HCT116 (cell line): ENCODE data around the gene PRELID2. TPM values are rescaled to one million over a fixed set of nuclear protein-coding genes. Genes with fewer than 3 reads are reported as not detected.

Experiments used
- ATAC-seq: fragments of 200-7000 bp; cut with Tn5 transposase; 2 replicates; pipeline ENCODE4 v1.9.1; 2020; ENCODE audit warnings: mild to moderate bottlenecking, moderate library complexity
- BruUV-seq: library from RNA; stranded (reverse); fragments of 400-500 nt; replicated peaks from 2 replicates; lab custom pipeline; 2021; lab: Mats Ljungman, UMichigan
- CTCF ChIA-PET: fragments of 300-600 bp; sonication (Branson Sonifier 250); formaldehyde crosslinking; loops from one replicate; lab custom pipeline; 2021; ENCODE audit warnings: antibody characterized with exemption; lab: Charles Lee
- POLR2A ChIA-PET: fragments of 300-600, 350-600 bp; sonication (Branson Sonifier 250); formaldehyde crosslinking; loops from one replicate; lab custom pipeline; 2021; ENCODE audit warnings: antibody characterized with exemption; lab: Charles Lee
- RAD21 ChIA-PET, 2 experiments: fragments of 300-600 bp; sonication (Branson Sonifier 250); formaldehyde crosslinking; loops; one replicate each; lab custom pipeline; 2023; ENCODE audit warnings: low total read pairs in 2 of 2; ENCODE audit not compliant: uncharacterized antibody in 2 of 2, unreplicated experiment in 2 of 2, low non-redundant PET in 1 of 2; lab: Charles Lee
- DNase-seq: peaks from one replicate; pipeline ENCODE4 v3.0.0-alpha.2; 2010; ENCODE audit warnings: low read depth, low spot score
- H2AFZ ChIP-seq: fragments of 200-600 bp; shearing (Covaris generic), sonication (generic); 2 replicates; pipeline ENCODE4 v1.6.1; 2017; ENCODE audit warnings: low read depth, mixed run types, mixed read lengths, antibody characterized with exemption, low read length; ENCODE audit not compliant: poor library complexity, severe bottlenecking
- H3K27ac ChIP-seq: 2 replicates; pipeline ENCODE4 v1.5.1; 2012; ENCODE audit warnings: low read depth, low read length
- H3K27me3 ChIP-seq: fragments of 200-600 bp; sonication (generic); 2 replicates; pipeline ENCODE4 v1.6.1; 2016; ENCODE audit warnings: mixed run types, low read length, mixed read lengths; ENCODE audit not compliant: insufficient read depth
- H3K36me3 ChIP-seq, 2 experiments: fragments of 200-500 bp in 1 of 2; fragments of 200-600 bp in 1 of 2; sonication (Bioruptor generic) in 1 of 2; sonication (generic) in 1 of 2; 2 replicates each; pipeline versions ENCODE4 v1.5.1 to v1.6.1; 2014 to 2016; ENCODE audit warnings: low read length in 2 of 2, inconsistent platforms in 1 of 2, mixed read lengths in 1 of 2, mixed run types in 1 of 2; ENCODE audit not compliant: insufficient read depth in 2 of 2, control insufficient read depth in 1 of 2
- H3K4me1 ChIP-seq, 2 experiments: fragments of 200-600 bp in 1 of 2; sonication (generic) in 1 of 2; 2 replicates each; pipeline versions ENCODE4 v1.5.1 to v1.6.1; 2012 to 2017; ENCODE audit warnings: low read length in 2 of 2, inconsistent platforms in 1 of 2, mild to moderate bottlenecking in 1 of 2, mixed read lengths in 1 of 2, mixed run types in 1 of 2, moderate library complexity in 1 of 2; ENCODE audit not compliant: insufficient read depth in 2 of 2, control insufficient read depth in 1 of 2
- H3K4me2 ChIP-seq: fragments of 200-600 bp; sonication (generic); 2 replicates; pipeline ENCODE4 v1.6.1; 2017; ENCODE audit warnings: mixed run types, low read length, mixed read lengths
- H3K4me3 ChIP-seq, 2 experiments: fragments of 200-600 bp in 1 of 2; sonication (generic) in 1 of 2; replicated peaks in 1 of 2; 2 replicates each; pipeline ENCODE4 v1.5.1; 2011 to 2016; ENCODE audit warnings: low read length in 2 of 2, control low read depth in 1 of 2, low read depth in 1 of 2, mild to moderate bottlenecking in 1 of 2, mixed read lengths in 1 of 2, mixed run types in 1 of 2
- H3K79me2 ChIP-seq: fragments of 200-600 bp; sonication (generic); 2 replicates; pipeline ENCODE4 v1.6.1; 2017; ENCODE audit warnings: mild to moderate bottlenecking, mixed run types, low read length, moderate library complexity, mixed read lengths; ENCODE audit not compliant: insufficient read depth
- H3K9ac ChIP-seq: fragments of 200-600 bp; sonication (generic); 2 replicates; pipeline ENCODE4 v1.6.1; 2016; ENCODE audit warnings: low read length, mixed read lengths
- H3K9me2 ChIP-seq: fragments of 200-600 bp; sonication (generic), shearing (Covaris generic); 2 replicates; pipeline ENCODE4 v1.6.1; 2017; ENCODE audit warnings: mixed run types, mild to moderate bottlenecking, moderate library complexity; ENCODE audit not compliant: insufficient read depth
- H3K9me3 ChIP-seq, 2 experiments: fragments of 200-500 bp in 1 of 2; fragments of 200-600 bp in 1 of 2; sonication (Bioruptor generic) in 1 of 2; sonication (generic) in 1 of 2; 2 replicates each; pipeline ENCODE4 v1.6.1; 2014 to 2017; ENCODE audit warnings: low read length in 2 of 2, mixed read lengths in 2 of 2, inconsistent platforms in 1 of 2, low read depth in 1 of 2, mild to moderate bottlenecking in 1 of 2, mixed run types in 1 of 2, moderate library complexity in 1 of 2; ENCODE audit not compliant: control insufficient read depth in 1 of 2, insufficient read depth in 1 of 2
- H4K20me1 ChIP-seq: fragments of 200-600 bp; sonication (generic), shearing (Covaris generic); 2 replicates; pipeline ENCODE4 v1.6.1; 2017; ENCODE audit warnings: mixed run types, mild to moderate bottlenecking, moderate library complexity; ENCODE audit not compliant: insufficient read depth
- ATF3 ChIP-seq: IDR thresholded peaks from 2 replicates; pipeline ENCODE4 v1.6.1; 2012
- CBX3 ChIP-seq: IDR thresholded peaks from 2 replicates; pipeline ENCODE4 v1.6.1; 2012; ENCODE audit warnings: low read depth
- ELF1 ChIP-seq: IDR thresholded peaks from 2 replicates; pipeline ENCODE4 v1.6.1; 2012; ENCODE audit warnings: low read depth, borderline replicate concordance
- EZH2 ChIP-seq: fragments of 200-600 bp; sonication (generic); IDR thresholded peaks from 2 replicates; pipeline ENCODE4 v1.6.1; 2017; ENCODE audit warnings: antibody characterized with exemption, mixed run types
- FOSL1 ChIP-seq: IDR thresholded peaks from 2 replicates; pipeline ENCODE4 v1.6.1; 2012; ENCODE audit warnings: low read depth
- MAX ChIP-seq: IDR thresholded peaks from 2 replicates; pipeline ENCODE4 v1.6.1; 2012
- POLR2A ChIP-seq: IDR thresholded peaks from 2 replicates; pipeline ENCODE4 v1.7.0; 2011; ENCODE audit warnings: borderline replicate concordance; ENCODE audit not compliant: insufficient read depth, insufficient read length; ENCODE audit errors: extremely low read depth
- POLR2AphosphoS5 ChIP-seq: IDR thresholded peaks from 2 replicates; pipeline ENCODE4 v1.6.1; 2011; ENCODE audit warnings: mild to moderate bottlenecking, low read depth, low read length, moderate library complexity
- RAD21 ChIP-seq: IDR thresholded peaks from 2 replicates; pipeline ENCODE4 v1.6.1; 2012; ENCODE audit warnings: low read depth, mild to moderate bottlenecking
- SIN3A ChIP-seq: IDR thresholded peaks from 2 replicates; pipeline ENCODE4 v1.6.1; 2012; ENCODE audit warnings: low read depth
- SRF ChIP-seq: IDR thresholded peaks from 2 replicates; pipeline ENCODE4 v1.6.1; 2012; ENCODE audit warnings: low read depth
- TCF7L2 ChIP-seq: IDR thresholded peaks from 2 replicates; pipeline ENCODE4 v1.7.0; 2011; ENCODE audit warnings: borderline replicate concordance, inconsistent platforms; ENCODE audit not compliant: insufficient read depth, insufficient read length; ENCODE audit errors: extremely low read depth
- YY1 ChIP-seq: IDR thresholded peaks from 2 replicates; pipeline ENCODE4 v1.6.1; 2011; ENCODE audit warnings: low read length, low read depth, moderate library complexity, mild to moderate bottlenecking; ENCODE audit not compliant: insufficient replicate concordance; ENCODE audit errors: extremely low read depth
- ZBTB33 ChIP-seq: IDR thresholded peaks from 2 replicates; pipeline ENCODE4 v1.6.1; 2011; ENCODE audit warnings: mild to moderate bottlenecking, low read length, moderate library complexity; ENCODE audit not compliant: insufficient replicate concordance; ENCODE audit errors: extremely low read depth
- ZFX ChIP-seq: fragments of 450-650 bp; IDR thresholded peaks from 2 replicates; pipeline ENCODE4 v1.6.1; 2017
- ZNF274 ChIP-seq: fragments of 200-500 bp; sonication (Bioruptor generic); IDR thresholded peaks from 2 replicates; pipeline ENCODE4 v1.6.1; 2014; ENCODE audit warnings: mild to moderate bottlenecking, low read depth, low read length, inconsistent platforms
- intact Hi-C: fragments of 100-400 bp; cut with micrococcal nuclease; formaldehyde crosslinking; loops from 2 replicates; pipeline ENCODE4 v1.10.0; 2022
- total RNA-seq: library from RNA; stranded (reverse); gene quantifications from one replicate; pipeline ENCODE4 v1.2.1, GENCODE V29; 2021; ENCODE audit not compliant: unreplicated experiment

Gene PRELID2
- total RNA-seq, 1 experiment from 2014 or later: 20.1 TPM

- H3K36me3 ChIP-seq: no peaks in the 10 kb centered on the region
- POLR2A ChIA-PET: no interaction called here
- no TSS peak for BruUV-seq
- H3K4me2 ChIP-seq: no peak overlapping the region
- H3K4me3 ChIP-seq: no peak overlapping the region
- ATAC-seq: no peak
- H3K4me1 ChIP-seq: no peaks in the 10 kb centered on the region
- no peak overlapping the region for H2AFZ ChIP-seq
- H3K9me3 ChIP-seq: no peaks in the 10 kb centered on the region
- RAD21 ChIA-PET: no interaction called here
- TF ChIP-seq ZNF274 (no peak), ATF3 (no peak), TCF7L2 (no peak), FOSL1 (no peak), CBX3 (no peak), EZH2 (no peak), RAD21 (no peak), MAX (no peak), ZFX (no peak), SRF (no peak), POLR2A (no peak)
- TF ChIP-seq, all 23 proteins: peak for 0
- no peak for DNase-seq
- H4K20me1 ChIP-seq: no peaks in the 10 kb centered on the region
- intact Hi-C loops: no loop called here
- H3K27me3 ChIP-seq: no peaks in the 10 kb centered on the region
- H3K9ac ChIP-seq: no peak overlapping the region
- H3K27ac ChIP-seq: no peak overlapping the region
- CTCF ChIA-PET: no interaction called here
- H3K9me2 ChIP-seq: 0 out of 2 replicates have a peak, but pooled peaks cover 3% of the 10 kb centered on the region
- H3K79me2 ChIP-seq: no peaks in the 10 kb centered on the region
Observed at GRCh38 chr5:145869753-145870152, 34.6 kb upstream of the PRELID2 start.

- H3K9ac ChIP-seq: no peak overlapping the region
Observed at GRCh38 chr5:145867806-145868205, 32.7 kb upstream of the PRELID2 start.

More at GRCh38 chr5:145867806-145868205, 32.7 kb upstream of the PRELID2 start:
- Histone ChIP-seq H3K27ac (no peak overlapping the region), H3K4me3 (no peak overlapping the region), H3K79me2 (no peaks in the 10 kb centered on the region), H3K4me1 (no peaks in the 10 kb centered on the region), H3K4me2 (no peak overlapping the region), H2AFZ (no peak overlapping the region), H4K20me1 (no peaks in the 10 kb centered on the region), H3K27me3 (no peaks in the 10 kb centered on the region), H3K9me2 (0 out of 2 replicates have a peak, but pooled peaks cover 3% of the 10 kb centered on the region), H3K36me3 (no peaks in the 10 kb centered on the region), H3K9me3 (no peaks in the 10 kb centered on the region)
- TF ChIP-seq ZFX (no peak), ZBTB33 (no peak), CBX3 (no peak), YY1 (no peak), EZH2 (no peak), TCF7L2 (no peak), FOSL1 (no peak), POLR2AphosphoS5 (no peak), SIN3A (no peak), ELF1 (no peak)
- POLR2A ChIA-PET: no interaction called here
- ATAC-seq (no peak), DNase-seq (no peak)
- no TSS peak for BruUV-seq
- CTCF ChIA-PET: interaction anchor here (1.7 kb wide), 1 partner anchor 20 kb away, joined by 6 read pairs; no protein-coding TSS in a partner anchor
- RAD21 ChIA-PET: no interaction called here
- intact Hi-C loops: no loop called here
